ENCODE measurements around the gene LDAF1. TPM values are rescaled to one million over a fixed set of nuclear protein-coding genes. Genes with fewer than 3 reads are reported as not detected.
"Not testable (repeated sequence)": the region's sequence is repeated elsewhere in the genome, so short reads cannot be mapped to it uniquely, and the experiment has no call there.

The LDAF1 gene
- total RNA-seq, 1 experiment from 2014 or later = 12.2 TPM

GRCh38 chr16:21169249-21169981 is 10.9 kb downstream of the LDAF1 start:
- Histone ChIP-seq H3K4me1 (replicated peaks) (peaks cover 24% of the 10 kb centered on the region), H3K9me3 (replicated peaks) (no peaks in the 10 kb centered on the region), H3K4me3 (no peak overlapping the region), H3K27ac (no peak overlapping the region), H3K27me3 (replicated peaks) (no peaks in the 10 kb centered on the region), H3K36me3 (peaks cover 11% of the 10 kb centered on the region; the same call in 1 of the 2 replicates)
- DNase-seq (ENCODE audit: low read depth in 1 of 2, low spot score in 2 of 2) = peak in 1 of 2 experiments; percentile 28

- not testable (repeated sequence) for DNase-seq (ENCODE audit: low read depth in 1 of 2, low spot score in 2 of 2)
- peaks cover 12% of the 10 kb centered on the region; the same call in 1 of the 2 replicates for H3K36me3 ChIP-seq
Observed at GRCh38 chr16:21170116-21170515, 11.6 kb downstream of the LDAF1 start.

DNA sequence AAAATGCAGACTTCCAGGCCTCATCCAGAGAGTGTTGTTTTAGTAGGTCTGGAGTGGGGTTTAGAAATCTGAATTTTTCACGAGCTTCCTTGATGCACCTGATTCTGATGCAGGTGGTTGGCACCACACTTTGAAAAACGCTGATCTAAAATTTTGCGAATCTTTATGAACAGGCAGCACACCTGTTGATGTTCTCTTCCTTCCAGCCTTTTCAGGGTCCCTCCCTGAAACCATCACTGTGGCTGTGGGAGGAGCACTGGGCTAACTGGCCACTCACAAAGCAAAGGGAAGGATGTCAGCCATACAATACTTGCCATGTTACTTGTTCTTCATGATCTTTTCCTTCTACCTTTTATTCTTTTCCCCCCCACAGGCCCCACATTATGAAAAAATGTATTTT is 14.2 kb downstream of the LDAF1 start:
- Histone ChIP-seq H3K4me3 (no peak overlapping the region), H3K4me1 (replicated peaks) (peaks cover 12% of the 10 kb centered on the region), H3K27ac (no peak overlapping the region), H3K27me3 (replicated peaks) (no peaks in the 10 kb centered on the region), H3K9me3 (replicated peaks) (no peaks in the 10 kb centered on the region), H3K36me3 (peaks cover 9% of the 10 kb centered on the region; the same call in 1 of the 2 replicates)
- no peak for DNase-seq (ENCODE audit: low read depth in 1 of 2, low spot score in 2 of 2)

More at GRCh38 chr16:21170116-21170515, 11.6 kb downstream of the LDAF1 start:
- H3K27me3 ChIP-seq (replicated peaks); H3K4me3 ChIP-seq; H3K9me3 ChIP-seq (replicated peaks); H3K27ac ChIP-seq: not testable (repeated sequence)
- peaks cover 24% of the 10 kb centered on the region for H3K4me1 ChIP-seq (replicated peaks)

- no peak overlapping the region for H3K4me3 ChIP-seq
- peaks cover 19% of the 10 kb centered on the region for H3K36me3 ChIP-seq
- no peak overlapping the region for H3K27ac ChIP-seq
- DNase-seq (ENCODE audit: low read depth in 1 of 2, low spot score in 2 of 2) = no peak
- H3K27me3 ChIP-seq (replicated peaks) = no peaks in the 10 kb centered on the region
- H3K4me1 ChIP-seq (replicated peaks) = no peaks in the 10 kb centered on the region
- no peaks in the 10 kb centered on the region for H3K9me3 ChIP-seq (replicated peaks)
Observed at GRCh38 chr16:21175397-21175796, 16.9 kb downstream of the LDAF1 start.

GRCh38 chr16:21179126-21179982 is 20.9 kb downstream of the LDAF1 start:
- H3K9me3 ChIP-seq (replicated peaks) = 0 out of 2 replicates have a peak, but pooled peaks cover 2% of the 10 kb centered on the region
- no peak for DNase-seq (ENCODE audit: low read depth in 1 of 2, low spot score in 2 of 2)
- no peaks in the 10 kb centered on the region for H3K27me3 ChIP-seq (replicated peaks)

GRCh38 chr16:21179983-21180365 is 21.5 kb downstream of the LDAF1 start:
- Histone ChIP-seq H3K27me3 (replicated peaks) (no peaks in the 10 kb centered on the region), H3K36me3 (peaks cover 30% of the 10 kb centered on the region)

More at GRCh38 chr16:21179126-21179982, 20.9 kb downstream of the LDAF1 start:
- Histone ChIP-seq H3K4me1 (replicated peaks) (no peaks in the 10 kb centered on the region), H3K27ac (no peak overlapping the region), H3K4me3 (no peak overlapping the region), H3K36me3 (peaks cover 30% of the 10 kb centered on the region)

DNA sequence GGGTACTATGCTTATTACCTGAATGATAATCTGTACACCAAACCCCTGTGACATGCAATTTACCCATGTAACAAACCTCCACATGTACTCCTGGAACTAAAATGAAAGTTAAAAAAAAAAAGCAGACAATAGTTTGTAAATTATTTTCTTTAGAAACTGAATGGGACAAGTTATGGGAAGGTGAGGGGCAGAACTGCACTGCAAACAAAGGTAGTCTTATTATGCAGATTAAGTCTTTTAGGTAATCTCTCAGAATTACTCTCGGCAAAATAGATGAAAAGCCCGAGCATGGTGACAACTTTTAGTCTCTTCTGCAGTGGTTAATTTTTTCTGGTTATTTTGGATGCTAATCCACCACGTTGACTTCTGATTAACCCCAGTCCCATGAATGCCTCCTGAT is 25.5 kb downstream of the LDAF1 start:
- Histone ChIP-seq H3K27ac (no peak overlapping the region), H3K36me3 (peaks cover 18% of the 10 kb centered on the region), H3K27me3 (replicated peaks) (no peaks in the 10 kb centered on the region), H3K4me3 (no peak overlapping the region), H3K9me3 (replicated peaks) (0 out of 2 replicates have a peak, but pooled peaks cover 2% of the 10 kb centered on the region), H3K4me1 (replicated peaks) (peaks cover 19% of the 10 kb centered on the region)
- no peak for DNase-seq (ENCODE audit: low read depth in 1 of 2, low spot score in 2 of 2)

More at GRCh38 chr16:21179983-21180365, 21.5 kb downstream of the LDAF1 start:
- Histone ChIP-seq H3K4me3 (no peak overlapping the region), H3K9me3 (replicated peaks) (0 out of 2 replicates have a peak, but pooled peaks cover 2% of the 10 kb centered on the region), H3K4me1 (replicated peaks) (no peaks in the 10 kb centered on the region), H3K27ac (no peak overlapping the region)
- DNase-seq (ENCODE audit: low read depth in 1 of 2, low spot score in 2 of 2) = no peak

GRCh38 chr16:21184834-21185233 is 26.4 kb downstream of the LDAF1 start:
- no peaks in the 10 kb centered on the region for H3K27me3 ChIP-seq (replicated peaks)
- H3K36me3 ChIP-seq = peaks cover 12% of the 10 kb centered on the region
- H3K4me1 ChIP-seq (replicated peaks) = peaks cover 19% of the 10 kb centered on the region
- no peak overlapping the region for H3K4me3 ChIP-seq
- H3K27ac ChIP-seq = no peak overlapping the region
- DNase-seq (ENCODE audit: low read depth in 1 of 2, low spot score in 2 of 2) = no peak
- 0 out of 2 replicates have a peak, but pooled peaks cover 2% of the 10 kb centered on the region for H3K9me3 ChIP-seq (replicated peaks)

DNA sequence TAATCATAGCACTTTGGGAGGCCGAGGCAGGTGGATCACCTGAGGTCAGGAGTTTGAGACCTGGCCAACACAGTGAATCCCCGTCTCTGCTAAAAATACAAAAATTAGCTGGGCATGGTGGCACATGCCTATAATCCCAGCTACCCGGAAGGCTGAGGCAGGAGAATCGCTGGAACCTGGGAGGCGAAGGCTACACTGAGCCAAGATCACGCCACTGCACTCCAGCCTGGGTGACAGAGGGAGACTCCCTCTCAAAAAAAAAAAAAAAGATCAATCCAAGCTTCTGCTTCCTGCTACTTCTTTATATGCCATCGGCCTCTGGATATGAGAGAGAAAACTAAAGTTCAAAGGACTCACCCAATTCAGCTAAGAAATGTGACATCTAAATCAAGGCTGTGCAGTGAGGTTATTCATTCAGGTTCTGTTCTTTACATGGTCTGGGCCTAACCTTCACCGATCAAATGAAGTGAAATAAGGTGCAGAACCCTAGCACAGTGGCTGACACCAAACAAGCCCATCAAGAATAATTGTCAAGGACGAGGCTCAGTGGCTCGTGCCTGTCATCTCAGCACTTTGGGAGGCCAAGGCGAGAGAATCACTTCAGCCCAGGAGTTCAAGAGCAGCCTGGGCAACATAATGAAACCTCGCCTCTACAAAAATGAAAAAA is 27.3 kb downstream of the LDAF1 start:
- H3K4me1 ChIP-seq (replicated peaks) = peaks cover 19% of the 10 kb centered on the region
- peaks cover 12% of the 10 kb centered on the region for H3K36me3 ChIP-seq
- no peaks in the 10 kb centered on the region for H3K27me3 ChIP-seq (replicated peaks)
- DNase-seq (ENCODE audit: low read depth in 1 of 2, low spot score in 2 of 2) = no peak
- H3K4me3 ChIP-seq = no peak overlapping the region
- H3K27ac ChIP-seq = no peak overlapping the region
- 0 out of 2 replicates have a peak, but pooled peaks cover 2% of the 10 kb centered on the region for H3K9me3 ChIP-seq (replicated peaks)

GRCh38 chr16:21186326-21186691 is 27.8 kb downstream of the LDAF1 start:
- peaks cover 10% of the 10 kb centered on the region for H3K36me3 ChIP-seq
- H3K27me3 ChIP-seq (replicated peaks) = no peaks in the 10 kb centered on the region
- DNase-seq (ENCODE audit: low read depth in 1 of 2, low spot score in 2 of 2) = no peak
- no peak overlapping the region for H3K4me3 ChIP-seq
- peaks cover 19% of the 10 kb centered on the region for H3K4me1 ChIP-seq (replicated peaks)
- H3K9me3 ChIP-seq (replicated peaks) = 0 out of 2 replicates have a peak, but pooled peaks cover 2% of the 10 kb centered on the region
- no peak overlapping the region for H3K27ac ChIP-seq

DNA sequence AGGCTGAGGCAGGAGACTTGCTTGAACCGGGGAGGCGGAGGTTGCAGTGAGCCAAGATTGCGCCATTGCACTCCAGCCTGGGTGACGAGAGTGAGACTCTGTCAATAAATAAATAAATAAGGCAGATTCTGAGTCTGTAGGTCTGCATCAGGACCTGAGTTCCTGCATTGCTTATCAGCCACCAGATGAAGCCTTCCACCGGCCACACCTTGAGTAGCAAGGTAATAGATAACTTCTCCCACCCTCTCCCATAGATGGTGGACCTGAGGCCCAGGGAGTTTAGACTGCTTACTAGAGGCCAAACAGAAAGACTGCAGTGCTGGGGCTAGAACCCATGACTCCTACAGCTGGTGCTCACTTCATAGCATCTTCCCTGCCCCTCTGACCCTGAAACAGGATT is 30.8 kb downstream of the LDAF1 start:
- Histone ChIP-seq H3K4me3 (no peak overlapping the region), H3K36me3 (no peaks in the 10 kb centered on the region), H3K27ac (no peak overlapping the region), H3K27me3 (replicated peaks) (no peaks in the 10 kb centered on the region; the same call in 1 of the 2 replicates), H3K9me3 (replicated peaks) (no peaks in the 10 kb centered on the region), H3K4me1 (replicated peaks) (peaks cover 19% of the 10 kb centered on the region)
- no peak for DNase-seq (ENCODE audit: low read depth in 1 of 2, low spot score in 2 of 2)

GRCh38 chr16:21190013-21190412 is 31.5 kb downstream of the LDAF1 start:
- Histone ChIP-seq H3K4me3 (no peak overlapping the region), H3K27ac (no peak overlapping the region), H3K27me3 (replicated peaks) (peaks cover 6% of the 10 kb centered on the region; the same call in 1 of the 2 replicates), H3K36me3 (no peaks in the 10 kb centered on the region), H3K4me1 (replicated peaks) (peaks cover 19% of the 10 kb centered on the region), H3K9me3 (replicated peaks) (no peaks in the 10 kb centered on the region)
- DNase-seq (ENCODE audit: low read depth in 1 of 2, low spot score in 2 of 2) = no peak

DNA sequence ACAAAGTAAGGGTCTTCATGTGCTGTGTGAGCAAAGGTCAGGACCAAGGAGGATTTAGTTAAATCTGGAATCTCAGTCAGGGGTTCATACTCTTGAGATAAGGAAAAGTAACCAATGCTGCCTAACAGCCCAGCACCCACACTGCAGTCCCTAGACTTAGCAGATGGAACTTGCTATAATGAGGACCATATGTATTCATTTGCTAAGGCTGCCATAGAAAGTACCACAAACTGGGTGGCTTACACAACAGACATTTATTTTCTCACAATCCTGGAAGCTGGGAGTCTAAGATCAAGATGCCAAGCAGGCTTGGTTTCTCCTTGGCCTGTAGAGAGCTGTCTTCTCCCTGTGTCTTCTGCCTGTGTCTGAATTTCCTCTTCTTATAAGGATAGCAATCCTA is 32.1 kb downstream of the LDAF1 start:
- Histone ChIP-seq H3K4me1 (replicated peaks) (peaks cover 19% of the 10 kb centered on the region), H3K4me3 (no peak overlapping the region), H3K27ac (no peak overlapping the region), H3K27me3 (replicated peaks) (peaks cover 6% of the 10 kb centered on the region; the same call in 1 of the 2 replicates), H3K9me3 (replicated peaks) (no peaks in the 10 kb centered on the region), H3K36me3 (no peaks in the 10 kb centered on the region)
- DNase-seq (ENCODE audit: low read depth in 1 of 2, low spot score in 2 of 2) = no peak
